Measurements from ENCODE around the gene MYH11.

GRCh38 chr16:15906439-15906838 lies 49.6 kb upstream of the MYH11 start:
- TF ChIP-seq ZBTB7A (IDR thresholded peaks at IDR 0.05; ENCODE audit: low read depth) (no peak), REST (IDR thresholded peaks at IDR 0.05; ENCODE audit: low read depth) (no peak), TAF1 (IDR thresholded peaks at IDR 0.05; ENCODE audit: low read depth) (no peak), MAX (IDR thresholded peaks at IDR 0.05) (no peak), EP300 (IDR thresholded peaks at IDR 0.05; ENCODE audit: borderline replicate concordance) (no peak), CEBPB (IDR thresholded peaks at IDR 0.05) (no peak), USF1 (IDR thresholded peaks at IDR 0.05) (no peak), TEAD4 (IDR thresholded peaks at IDR 0.05) (no peak), NFIC (IDR thresholded peaks at IDR 0.05) (no peak), YY1 (IDR thresholded peaks at IDR 0.05; ENCODE audit: low read depth) (no peak), EGR1 (IDR thresholded peaks at IDR 0.05) (no peak), FOXM1 (IDR thresholded peaks at IDR 0.05; ENCODE audit: borderline replicate concordance, low read depth) (no peak), CREB1 (IDR thresholded peaks at IDR 0.05; ENCODE audit: low read depth) (no peak)

Data from Ishikawa (cell line).